T47D (cell line): ENCODE results near the gene IZUMO1R.
"Not testable (repeated sequence)": the region's sequence is repeated elsewhere in the genome, so short reads cannot be mapped to it uniquely, and the experiment has no call there.

ENCODE experiments used
- DNase-seq, 2 experiments: peaks; one replicate each; pipeline versions ENCODE4 v3.0.0 to v3.0.0-alpha.2; 2011 to 2012; ENCODE audit warnings: low read depth in 1 of 2, low spot score in 1 of 2
- JUND ChIP-seq: IDR thresholded peaks from 2 replicates; pipeline ENCODE4 v1.6.1; 2012; ENCODE audit warnings: low read depth
- in situ Hi-C: cut with HindIII; loops from 2 replicates; pipeline ENCODE4 v1.10.0; 2016; ENCODE audit warnings: low sequenced_read_pairs, low pct_unique_long_range_greater_than_20kb

The IZUMO1R gene

DNA sequence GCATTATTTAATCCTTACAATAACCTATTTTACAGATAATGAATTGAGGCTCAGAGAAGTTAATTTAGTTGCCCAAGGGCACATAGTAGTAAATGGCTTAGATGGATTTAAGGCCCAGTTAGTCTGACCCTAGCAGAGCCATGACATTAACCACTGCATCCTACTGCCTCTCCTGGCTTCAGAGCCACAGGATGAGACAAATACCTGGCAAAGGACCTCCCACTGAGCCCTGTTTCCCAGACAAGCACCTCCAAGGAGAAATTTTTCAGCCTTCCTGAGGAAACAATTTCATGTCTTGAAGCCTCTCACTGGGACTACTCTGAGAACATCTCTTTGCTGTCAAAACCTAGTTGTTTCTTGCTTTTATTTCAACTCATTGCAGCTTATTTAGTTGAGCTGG lies 28.4 kb downstream of the IZUMO1R start:
- no peak for TF ChIP-seq JUND
- no peak for DNase-seq

DNA sequence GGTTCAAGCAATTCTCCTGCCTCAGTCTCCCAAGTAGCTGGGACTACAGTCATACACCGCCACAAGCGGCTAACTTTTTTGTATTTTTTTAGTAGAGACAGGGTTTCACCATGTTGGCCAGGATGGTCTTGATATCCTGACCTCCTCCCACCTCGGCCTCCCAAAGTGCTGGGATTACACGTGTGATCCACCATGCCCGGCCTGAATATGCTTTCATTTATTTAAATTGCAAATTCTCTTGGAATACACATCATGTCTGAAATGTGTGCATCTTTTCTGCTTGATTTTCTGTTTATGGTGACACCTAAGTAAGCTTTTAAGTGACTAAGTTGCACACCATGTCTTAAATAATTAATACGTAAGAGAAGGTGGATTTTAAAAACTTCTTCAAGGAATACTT lies 31.7 kb downstream of the IZUMO1R start:
- DNase-seq: no peak
- in situ Hi-C loops: no loop called here
- TF ChIP-seq JUND: no peak

More for the DNA sequence above, 28.4 kb downstream of the IZUMO1R start:
- in situ Hi-C loops: no loop called here

DNA sequence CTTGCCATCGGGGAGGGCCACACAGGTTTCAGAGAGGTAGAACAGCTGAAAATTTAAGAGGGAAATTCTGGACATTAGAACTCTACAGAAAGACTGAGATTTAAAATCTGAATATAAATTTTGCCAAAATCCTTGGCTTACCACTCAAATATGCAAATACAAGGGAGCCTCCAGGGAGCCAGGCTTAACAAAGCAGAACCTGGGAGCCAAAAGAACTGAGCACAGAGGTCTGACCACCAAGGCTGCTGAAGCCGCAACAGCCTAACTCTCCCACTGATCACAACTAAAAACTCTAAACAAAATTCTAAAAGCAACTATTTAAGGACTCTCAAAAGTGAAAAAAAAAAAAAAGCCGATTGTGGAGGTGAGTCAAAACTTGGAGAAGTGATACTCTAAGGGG lies 34.3 kb downstream of the IZUMO1R start:
- in situ Hi-C loops: no loop called here
- DNase-seq: no peak
- TF ChIP-seq JUND: no peak

- TF ChIP-seq JUND: no peak
- DNase-seq: no peak
- in situ Hi-C loops: no loop called here
Measured at GRCh38 chr11:94342250-94342649, 37.9 kb downstream of the IZUMO1R start.

GRCh38 chr11:94343495-94343894 lies 39.1 kb downstream of the IZUMO1R start:
- no peak for DNase-seq
- in situ Hi-C loops: no loop called here
- no peak for TF ChIP-seq JUND

DNA sequence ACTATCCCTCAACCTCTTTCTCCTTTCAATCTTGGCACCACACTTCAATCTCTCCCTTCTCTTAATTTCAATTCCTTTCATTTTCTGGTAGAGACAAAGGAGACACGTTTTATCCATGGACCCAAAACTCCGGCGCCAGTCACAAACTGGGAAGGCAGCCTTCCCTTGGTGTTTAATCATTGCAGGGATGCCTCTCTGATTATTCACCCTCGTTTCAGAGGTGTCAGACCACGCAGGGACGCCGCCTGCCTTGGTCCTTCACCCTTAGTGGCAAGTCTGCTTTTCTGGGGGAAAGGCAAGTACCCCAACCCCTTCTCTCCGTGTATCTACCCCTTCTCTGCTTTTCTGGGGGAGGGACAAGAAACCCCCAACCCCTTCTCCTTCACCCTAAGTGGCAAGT lies 41.9 kb downstream of the IZUMO1R start:
- in situ Hi-C loops, DNase-seq: not testable (repeated sequence)

DNA sequence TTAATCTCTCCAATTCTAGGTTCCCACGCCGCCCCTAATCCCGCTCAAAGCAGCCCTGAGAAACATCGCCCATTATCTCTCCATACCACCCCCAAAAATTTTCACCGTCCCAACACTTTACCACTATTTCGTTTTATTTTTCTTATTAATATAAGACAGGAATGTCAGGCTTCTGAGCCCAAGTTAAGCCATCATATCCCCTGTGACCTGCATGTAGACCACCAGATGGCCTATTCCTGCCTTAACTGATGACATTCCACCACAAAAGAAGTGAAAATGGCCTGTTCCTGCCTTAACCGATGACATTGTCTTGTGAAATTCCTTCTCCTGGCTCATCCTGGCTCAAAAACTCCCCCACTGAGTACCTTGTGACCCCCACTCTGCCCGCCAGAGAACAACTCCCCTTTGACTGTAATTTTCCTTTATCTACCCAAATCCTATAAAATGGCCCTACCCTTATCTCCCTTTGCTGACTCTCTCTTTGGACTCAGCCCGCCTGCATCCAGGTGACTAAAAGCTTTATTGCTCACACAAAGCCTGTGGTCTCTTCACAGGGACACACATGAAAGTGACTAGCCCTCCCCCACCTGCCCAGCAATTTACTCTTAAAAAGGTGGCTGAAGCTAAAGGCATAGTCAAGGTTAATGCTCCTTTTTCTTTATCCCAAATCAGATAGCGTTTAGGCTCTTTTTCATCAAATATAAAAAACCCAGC lies 46.6 kb downstream of the IZUMO1R start:
- DNase-seq, in situ Hi-C loops: not testable (repeated sequence)
